SKM-1 (cell line): ENCODE data around the gene APOBEC3B.
"Not testable (repeated sequence)": the region's sequence is repeated elsewhere in the genome, so short reads cannot be mapped to it uniquely, and the experiment has no call there.

ENCODE experiments used
- DNase-seq: peaks from one replicate; lab custom pipeline; 2025; ENCODE audit not compliant: unreplicated experiment; lab: John Stamatoyannopoulos, UW

The APOBEC3B gene

DNA sequence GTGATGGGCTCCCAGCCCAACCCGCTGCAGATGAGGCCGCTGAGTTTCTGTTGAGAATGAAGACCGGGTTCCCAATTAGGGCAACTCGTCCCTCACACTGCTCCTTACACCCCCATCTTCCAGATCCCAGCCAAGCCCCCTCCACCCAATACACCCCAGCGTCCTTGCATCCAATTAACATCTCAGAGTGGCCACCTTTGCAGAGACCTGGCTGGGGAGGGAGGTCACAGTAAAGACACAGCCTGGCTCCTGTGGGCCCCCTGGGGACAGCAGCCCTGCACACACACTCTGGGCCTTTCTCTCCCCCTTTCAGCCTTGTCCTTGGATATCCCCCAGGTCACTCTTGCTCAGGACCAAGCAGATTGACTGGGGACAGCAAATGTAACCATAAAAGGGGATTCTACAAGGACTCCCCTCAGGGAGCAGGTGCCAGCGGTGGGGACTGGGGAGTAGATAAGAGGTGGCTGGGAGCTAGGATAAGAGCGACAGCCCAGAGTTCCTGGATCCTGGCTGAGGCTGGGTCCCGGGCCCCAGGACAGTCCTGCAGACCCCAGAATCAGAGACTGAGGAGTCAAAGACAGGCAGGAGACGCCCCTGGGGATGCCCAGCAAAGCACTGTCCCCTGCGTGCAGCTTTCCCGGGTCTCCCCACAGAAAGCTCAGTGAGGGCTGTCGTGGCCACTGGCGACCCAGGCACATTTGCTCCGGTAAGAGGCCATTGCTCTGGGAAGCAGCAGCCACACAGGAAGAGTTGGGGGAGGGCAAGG, 16.4 kb upstream of the APOBEC3B start:
- DNase-seq = no peak

DNA sequence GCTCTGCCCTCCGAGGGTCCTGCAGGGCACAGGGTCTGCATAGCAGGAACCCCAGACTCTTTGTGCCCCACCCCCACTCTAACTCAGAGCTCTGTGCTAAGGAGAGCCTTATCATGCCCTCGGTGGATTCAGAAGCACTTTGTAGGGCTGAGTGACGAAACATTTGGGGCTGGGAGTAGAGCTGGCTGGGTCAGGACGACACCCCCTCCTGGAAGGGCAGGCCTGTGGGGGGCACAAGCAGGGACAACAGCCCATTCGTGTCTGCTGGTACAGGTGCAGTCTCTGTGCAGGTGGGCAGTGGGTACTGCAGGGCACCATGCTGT, 15.8 kb upstream of the APOBEC3B start:
- DNase-seq = no peak

DNA sequence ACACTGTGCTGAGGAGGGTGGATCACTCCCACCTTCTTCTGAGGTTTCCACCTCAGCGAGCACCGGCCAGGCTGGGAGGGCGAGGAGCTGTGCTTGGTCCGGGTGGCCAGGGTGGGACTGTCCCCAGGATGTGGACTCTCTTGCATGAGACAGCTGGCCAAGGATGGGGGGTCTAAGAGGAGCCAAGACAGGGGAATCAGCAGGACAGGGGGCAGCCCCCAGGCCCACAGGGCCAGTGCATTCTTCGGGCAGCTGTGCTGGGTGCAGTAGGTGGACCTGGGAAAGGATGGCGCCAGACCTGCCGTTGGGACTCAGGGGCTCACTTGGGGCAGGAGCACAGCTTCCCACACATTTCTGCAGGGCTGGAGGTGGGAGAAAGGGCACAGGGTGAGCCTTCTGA, 15.2 kb upstream of the APOBEC3B start:
- no peak for DNase-seq

DNA sequence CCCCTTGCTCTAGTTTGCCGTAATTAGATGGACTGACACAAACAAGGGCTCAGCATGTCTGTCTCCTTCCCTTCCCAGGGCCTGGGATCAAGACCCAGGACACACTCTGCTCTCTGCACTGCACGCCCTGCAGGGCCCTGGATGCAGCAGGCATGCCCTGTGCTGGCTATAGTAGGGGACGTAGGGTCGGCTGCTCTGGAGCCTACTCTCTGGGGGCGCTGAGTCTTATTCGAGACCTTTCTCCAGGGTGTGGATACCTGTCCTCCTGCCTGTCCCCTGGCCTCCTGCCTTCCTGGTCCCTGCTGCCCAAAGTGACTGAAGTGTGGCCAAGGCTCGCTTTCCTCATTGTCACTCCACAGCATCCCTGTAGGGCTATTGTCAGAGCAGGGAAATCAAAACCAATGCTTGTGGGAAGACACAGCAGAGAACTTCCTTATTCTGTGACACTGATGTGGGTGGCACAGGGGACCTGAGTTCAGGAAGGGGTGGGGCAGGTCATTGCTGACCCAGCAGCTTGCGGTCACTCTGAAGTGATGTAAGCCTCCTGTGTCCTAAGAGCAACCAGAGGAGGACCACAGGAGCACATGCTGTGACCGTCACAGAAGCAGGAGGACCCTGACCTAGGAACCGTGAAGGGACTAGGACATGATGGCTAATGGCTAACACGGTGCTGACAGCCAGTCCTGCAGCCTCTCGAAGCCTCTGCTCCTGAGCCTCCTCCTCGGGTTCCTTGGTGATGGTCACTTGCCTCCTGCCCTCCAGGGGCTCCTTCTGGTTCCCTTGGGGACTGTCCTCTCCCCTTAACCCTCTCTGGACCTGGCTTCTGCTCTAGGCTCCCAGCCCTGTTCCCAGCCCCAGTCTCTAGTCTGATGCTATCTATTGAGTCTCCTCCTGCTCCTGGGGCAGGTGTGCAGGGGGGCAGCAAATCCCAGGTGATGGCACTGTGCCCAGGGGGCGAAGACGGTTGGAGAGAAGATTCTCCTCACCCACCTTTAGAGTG, 14.4 kb upstream of the APOBEC3B start:
- DNase-seq = peak; percentile 79

GRCh38 chr22:38968801-38969200, 13.3 kb upstream of the APOBEC3B start:
- no peak for DNase-seq

GRCh38 chr22:38970551-38970950, 11.6 kb upstream of the APOBEC3B start:
- DNase-seq = no peak

DNA sequence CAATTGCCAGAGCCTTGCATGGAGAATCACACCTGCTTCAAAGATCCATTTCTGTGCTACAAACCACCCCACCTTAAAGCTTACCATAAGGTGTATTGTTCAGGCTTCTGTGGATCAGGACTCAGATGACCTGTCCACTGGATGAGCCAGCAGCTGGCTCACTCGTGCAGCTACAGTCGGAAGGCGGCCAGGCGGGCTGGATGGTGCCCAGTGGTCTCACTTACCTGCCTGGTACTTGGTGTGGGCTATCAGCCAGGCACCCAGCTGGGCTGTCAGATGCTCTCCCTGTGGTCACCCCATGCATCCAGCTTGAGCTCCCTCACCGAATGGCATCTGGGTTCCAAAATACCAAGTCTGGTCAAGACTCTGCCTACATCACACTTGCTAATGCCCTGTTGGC, 10.9 kb upstream of the APOBEC3B start:
- no peak for DNase-seq

DNA sequence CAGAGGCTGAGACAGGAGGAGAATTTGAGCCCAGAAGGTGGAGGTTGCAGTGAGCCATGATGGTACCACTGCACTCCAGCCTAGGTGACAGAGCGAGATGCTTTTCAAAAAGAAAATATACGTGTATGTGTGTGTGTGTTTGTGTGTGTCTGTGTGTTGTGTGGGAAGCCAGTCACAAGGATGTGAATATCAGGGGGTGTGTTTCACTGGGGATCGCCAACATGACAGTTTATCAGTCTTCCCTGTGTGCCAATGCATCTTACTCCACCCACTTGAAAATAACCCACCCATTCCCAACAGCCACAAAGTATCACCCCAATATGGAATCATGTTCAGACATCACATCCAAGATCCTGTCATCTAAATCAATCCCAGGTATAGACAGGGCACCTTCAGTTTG, 10.4 kb upstream of the APOBEC3B start:
- DNase-seq = no peak

- no peak for DNase-seq
Observed at GRCh38 chr22:38972558-38972957, 9.6 kb upstream of the APOBEC3B start.

DNA sequence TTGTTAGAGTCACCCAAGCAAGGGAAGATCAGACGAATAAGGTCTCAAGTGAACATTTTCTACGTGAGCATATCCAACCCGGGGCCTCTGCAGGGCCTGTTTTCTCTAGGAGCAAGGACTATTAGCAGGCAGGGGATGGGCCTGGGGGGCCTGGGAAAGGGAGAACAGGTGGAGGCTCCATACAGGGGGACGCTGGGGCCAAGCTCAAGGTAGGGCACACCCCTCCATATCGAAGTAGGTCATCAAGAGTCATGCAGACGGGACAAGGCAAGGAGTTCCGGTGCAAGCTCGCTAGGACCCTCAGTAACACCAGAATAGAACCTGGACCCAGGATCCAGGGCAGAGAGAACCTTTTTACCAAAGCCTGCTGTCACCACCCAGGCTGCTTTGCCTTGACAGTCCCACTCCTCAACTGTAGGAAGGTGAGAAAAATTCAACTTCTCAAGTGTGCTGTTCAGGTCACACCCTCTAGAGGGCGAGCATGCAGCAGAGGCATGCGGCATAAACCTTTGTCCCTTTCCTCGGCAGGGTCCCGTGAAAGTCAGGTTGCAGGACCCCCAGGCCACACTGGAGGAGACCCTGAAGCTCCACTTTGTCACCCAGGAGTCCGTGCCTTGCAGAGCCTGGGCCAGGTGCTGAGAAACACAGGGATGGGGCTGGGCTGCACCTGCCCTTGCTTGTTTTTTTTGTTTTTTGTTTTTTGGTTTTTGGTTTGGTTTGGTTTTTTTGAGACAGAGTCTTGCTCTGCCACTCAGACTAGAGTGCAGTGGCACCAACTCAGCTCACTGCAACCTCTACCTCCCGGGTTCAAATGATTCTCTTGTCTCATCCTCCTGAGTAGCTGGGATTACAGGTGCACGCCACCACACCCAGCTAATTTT, 8.6 kb upstream of the APOBEC3B start:
- DNase-seq = no peak

DNA sequence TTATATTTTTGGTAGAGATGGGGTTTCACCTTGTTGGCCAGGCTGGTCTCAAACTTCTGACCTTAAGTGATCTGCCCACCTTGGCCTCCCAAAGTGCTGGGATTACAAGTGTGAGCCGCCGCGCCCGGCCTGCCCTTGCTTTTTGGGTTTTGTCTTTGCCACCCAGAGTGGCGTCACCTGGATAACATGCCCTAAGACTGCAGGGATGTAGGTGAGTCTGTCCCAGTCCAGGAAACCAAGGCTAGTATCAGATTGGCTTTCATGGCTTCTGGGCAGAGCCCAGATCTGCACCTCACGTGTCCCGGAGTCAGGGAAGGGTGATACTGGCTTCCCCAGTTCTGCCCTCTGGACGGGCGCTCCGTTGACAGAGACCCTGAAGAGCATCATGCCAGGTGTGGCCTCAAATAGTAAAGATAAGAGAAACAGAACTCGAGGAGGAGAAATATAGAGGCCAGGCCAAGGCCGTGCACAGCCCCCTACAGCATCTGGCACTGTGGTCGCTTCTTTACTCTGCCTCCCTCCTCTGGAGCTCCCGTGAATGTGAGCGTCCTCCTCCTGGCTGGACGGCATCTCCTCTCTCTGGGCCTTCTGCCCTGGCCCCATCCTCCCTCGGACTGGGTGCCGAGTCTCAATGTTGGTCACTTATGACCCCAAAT, 7.8 kb upstream of the APOBEC3B start:
- DNase-seq = no peak

- no peak for DNase-seq
Observed at GRCh38 chr22:38974826-38975175, 7.3 kb upstream of the APOBEC3B start.

- not testable (repeated sequence) for DNase-seq
Observed at GRCh38 chr22:38977289-38977688, 4.9 kb upstream of the APOBEC3B start.

GRCh38 chr22:38980587-38980986, 1.6 kb upstream of the APOBEC3B start:
- not testable (repeated sequence) for DNase-seq

GRCh38 chr22:38981005-38981991, 849 bp upstream of the APOBEC3B start:
- no peak for DNase-seq

- no peak for DNase-seq
Observed at GRCh38 chr22:38984224-38984623, 2.1 kb downstream of the APOBEC3B start.

DNA sequence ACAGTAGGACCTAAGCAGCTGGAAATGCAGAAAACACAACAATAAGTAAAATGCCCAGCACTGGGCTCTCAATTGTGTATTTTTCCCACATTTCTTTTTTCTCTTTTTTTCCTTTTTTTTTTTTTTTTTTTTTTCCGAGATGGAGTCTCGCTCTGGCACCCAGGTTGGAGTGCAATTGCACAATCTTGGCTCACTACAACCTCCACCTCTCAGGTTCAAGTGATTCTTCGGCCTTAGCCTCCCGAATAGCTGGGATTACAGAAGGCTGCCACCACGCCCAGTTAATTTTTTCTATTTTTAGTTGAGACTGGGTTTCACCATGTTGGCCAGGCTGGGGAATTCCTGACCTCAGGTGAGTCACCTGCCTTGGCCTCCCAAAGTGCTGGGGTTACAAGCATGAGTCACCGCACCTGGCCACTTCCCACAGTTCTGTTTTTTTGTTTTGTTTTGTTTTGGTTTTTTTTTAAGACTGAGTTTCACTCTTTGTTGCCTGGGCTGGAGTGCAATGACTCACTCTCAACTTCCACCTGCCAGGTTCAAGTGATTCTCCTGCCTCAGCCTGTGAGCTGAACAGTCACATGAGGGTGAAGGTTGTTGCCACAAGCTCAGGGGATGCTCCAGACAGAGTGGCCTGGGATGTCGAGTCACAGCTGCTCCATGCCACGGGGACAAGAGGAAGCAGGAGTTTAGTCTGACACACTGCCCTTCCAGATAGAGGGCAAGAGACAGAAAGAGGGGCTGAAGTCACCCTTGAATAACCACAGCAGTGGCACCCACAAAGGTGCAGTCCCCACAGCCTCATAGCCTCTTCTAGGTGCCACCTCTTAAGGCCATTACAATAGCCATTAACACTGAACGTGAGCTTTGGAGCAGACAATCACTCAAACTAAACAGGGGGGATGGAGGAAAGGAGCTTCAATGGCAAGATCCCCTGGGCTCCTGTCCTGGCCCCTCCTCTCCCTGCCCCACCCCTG, 2.9 kb downstream of the APOBEC3B start:
- DNase-seq = not testable (repeated sequence)

DNA sequence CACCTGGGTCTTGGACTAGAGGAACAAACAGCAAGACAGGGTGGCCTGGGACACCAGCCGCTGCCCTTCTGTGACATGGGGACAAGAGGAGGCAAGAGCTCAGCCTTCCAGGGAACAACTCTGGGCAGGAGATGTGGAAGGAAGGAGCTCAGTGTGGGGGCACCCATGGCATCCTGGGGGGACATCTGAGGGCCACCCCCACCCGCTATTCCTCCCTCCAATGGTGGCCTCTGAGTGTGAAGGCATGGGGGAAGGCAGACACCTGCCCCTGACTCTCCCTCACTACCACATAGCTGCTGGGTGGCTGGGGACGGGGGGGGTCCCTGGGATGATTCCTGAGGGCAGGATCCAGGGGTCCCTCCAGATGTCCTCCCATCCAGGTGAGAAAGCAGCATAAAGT, 4.5 kb downstream of the APOBEC3B start:
- no peak for DNase-seq
